DND-41 (cell line): ENCODE data around the gene HIGD1A.

Experiments used
- ATAC-seq: fragments of 200-7000 bp; cut with Tn5 transposase; 3 replicates; pipeline ENCODE4 v1.9.1; 2021; ENCODE audit warnings: low read depth; ENCODE audit not compliant: insufficient read depth
- DNase-seq: peaks from one replicate; pipeline ENCODE4 v3.0.0-alpha.2; 2020
- H2AFZ ChIP-seq: 2 replicates; pipeline ENCODE4 v1.6.0; 2012; ENCODE audit warnings: low read depth, low read length
- H3K27ac ChIP-seq: 2 replicates; pipeline ENCODE4 v1.5.1; 2012; ENCODE audit warnings: low read length, inconsistent platforms
- H3K27me3 ChIP-seq: fragments of 200-600 bp; sonication (generic); 2 replicates; pipeline ENCODE4 v1.6.0; 2012; ENCODE audit warnings: low read length, mild to moderate bottlenecking, inconsistent platforms; ENCODE audit not compliant: insufficient read depth, poor library complexity
- H3K36me3 ChIP-seq: 2 replicates; pipeline ENCODE4 v1.5.1; 2012; ENCODE audit warnings: low read length, inconsistent platforms; ENCODE audit not compliant: insufficient read depth
- H3K4me1 ChIP-seq: 2 replicates; pipeline ENCODE4 v1.5.1; 2012; ENCODE audit warnings: mild to moderate bottlenecking, low read length; ENCODE audit not compliant: insufficient read depth
- H3K4me2 ChIP-seq: 2 replicates; pipeline ENCODE4 v1.6.0; 2012; ENCODE audit warnings: mild to moderate bottlenecking, moderate library complexity, low read length, inconsistent platforms; ENCODE audit not compliant: insufficient read depth
- H3K4me3 ChIP-seq, 2 experiments: fragments of 200-600 bp in 1 of 2; shearing (Covaris generic) in 1 of 2; 2 replicates each; pipeline ENCODE4 v1.5.1; 2012 to 2016; ENCODE audit warnings: inconsistent platforms in 2 of 2, low read length in 2 of 2, mild to moderate bottlenecking in 2 of 2, low read depth in 1 of 2, moderate library complexity in 1 of 2
- H3K79me2 ChIP-seq: 2 replicates; pipeline ENCODE4 v1.6.0; 2012; ENCODE audit warnings: low read length, inconsistent platforms; ENCODE audit not compliant: insufficient read depth
- H3K9ac ChIP-seq: 2 replicates; pipeline ENCODE4 v1.6.0; 2012; ENCODE audit warnings: low read depth, mild to moderate bottlenecking, inconsistent platforms, low read length, moderate library complexity
- H3K9me3 ChIP-seq: 2 replicates; pipeline ENCODE4 v1.5.1; 2012; ENCODE audit warnings: low read length, moderate library complexity, mild to moderate bottlenecking, inconsistent platforms; ENCODE audit not compliant: insufficient read depth, severe bottlenecking
- H4K20me1 ChIP-seq: 2 replicates; pipeline ENCODE4 v1.6.0; 2012; ENCODE audit warnings: low read length; ENCODE audit not compliant: insufficient read depth
- EZH2 ChIP-seq: IDR thresholded peaks from 3 replicates; pipeline ENCODE4 v1.6.1; 2012; ENCODE audit warnings: borderline replicate concordance, low read depth, mild to moderate bottlenecking, moderate library complexity, low read length, inconsistent platforms; ENCODE audit not compliant: severe bottlenecking
- TF ChIP-seq, protein P1 (sequence below): IDR thresholded peaks from 2 replicates; pipeline ENCODE4 v1.5.1; 2012; ENCODE audit warnings: borderline replicate concordance, low read length, moderate library complexity, mild to moderate bottlenecking; ENCODE audit not compliant: poor library complexity, severe bottlenecking; ENCODE audit errors: extremely low read depth

HIGD1A gene

DNA sequence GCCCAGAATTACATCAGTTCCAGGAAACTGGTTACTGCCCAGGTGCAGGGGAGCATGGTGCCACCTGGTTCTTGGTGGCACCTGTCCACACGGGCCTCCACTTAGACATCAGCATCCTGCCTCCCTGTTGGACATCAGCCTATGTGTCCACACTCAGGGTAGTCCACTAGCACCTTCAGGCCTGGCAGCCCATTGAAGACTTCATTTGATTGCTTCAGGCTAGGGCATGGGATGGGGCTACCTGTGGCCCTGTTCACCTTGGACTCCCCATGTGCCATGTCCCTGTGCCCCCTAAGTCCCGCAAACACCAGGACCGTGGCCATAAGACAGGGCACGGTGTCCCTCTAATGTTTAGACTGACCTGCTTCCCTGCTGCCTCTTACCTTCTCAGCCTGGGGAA is 40.5 kb upstream of the HIGD1A start:
- DNase-seq (no peak), ATAC-seq (no peak)
- H3K27me3 ChIP-seq = peaks cover 12% of the 10 kb centered on the region
- H3K27ac ChIP-seq = no peak overlapping the region
- H2AFZ ChIP-seq = no peak overlapping the region
- no peaks in the 10 kb centered on the region for H3K36me3 ChIP-seq
- H3K4me2 ChIP-seq = no peak overlapping the region
- no peaks in the 10 kb centered on the region for H3K79me2 ChIP-seq
- no peaks in the 10 kb centered on the region for H3K9me3 ChIP-seq
- H3K9ac ChIP-seq = no peak overlapping the region
- H3K4me3 ChIP-seq = no peak overlapping the region
- no peaks in the 10 kb centered on the region for H4K20me1 ChIP-seq
- no peak for TF ChIP-seq EZH2
- TF ChIP-seq, protein P1, sequence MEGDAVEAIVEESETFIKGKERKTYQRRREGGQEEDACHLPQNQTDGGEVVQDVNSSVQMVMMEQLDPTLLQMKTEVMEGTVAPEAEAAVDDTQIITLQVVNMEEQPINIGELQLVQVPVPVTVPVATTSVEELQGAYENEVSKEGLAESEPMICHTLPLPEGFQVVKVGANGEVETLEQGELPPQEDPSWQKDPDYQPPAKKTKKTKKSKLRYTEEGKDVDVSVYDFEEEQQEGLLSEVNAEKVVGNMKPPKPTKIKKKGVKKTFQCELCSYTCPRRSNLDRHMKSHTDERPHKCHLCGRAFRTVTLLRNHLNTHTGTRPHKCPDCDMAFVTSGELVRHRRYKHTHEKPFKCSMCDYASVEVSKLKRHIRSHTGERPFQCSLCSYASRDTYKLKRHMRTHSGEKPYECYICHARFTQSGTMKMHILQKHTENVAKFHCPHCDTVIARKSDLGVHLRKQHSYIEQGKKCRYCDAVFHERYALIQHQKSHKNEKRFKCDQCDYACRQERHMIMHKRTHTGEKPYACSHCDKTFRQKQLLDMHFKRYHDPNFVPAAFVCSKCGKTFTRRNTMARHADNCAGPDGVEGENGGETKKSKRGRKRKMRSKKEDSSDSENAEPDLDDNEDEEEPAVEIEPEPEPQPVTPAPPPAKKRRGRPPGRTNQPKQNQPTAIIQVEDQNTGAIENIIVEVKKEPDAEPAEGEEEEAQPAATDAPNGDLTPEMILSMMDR = no peak
- H3K4me1 ChIP-seq = no peaks in the 10 kb centered on the region

DNA sequence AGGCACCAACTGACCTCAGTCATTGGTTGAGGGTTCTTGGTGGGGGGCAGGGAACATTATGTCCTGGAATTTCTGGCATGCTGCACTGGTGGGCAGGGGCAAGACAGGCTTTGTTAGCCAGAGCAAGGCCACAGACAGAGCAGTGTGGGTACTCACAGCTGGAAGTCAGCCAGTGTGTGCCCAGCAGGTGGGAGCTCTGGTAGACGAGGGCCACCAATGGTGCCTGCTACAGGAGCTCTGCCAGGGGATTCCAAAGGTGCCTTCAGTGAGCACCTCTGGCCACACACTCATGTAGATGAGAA is 40.1 kb upstream of the HIGD1A start:
- H3K9ac ChIP-seq = no peak overlapping the region

DNA sequence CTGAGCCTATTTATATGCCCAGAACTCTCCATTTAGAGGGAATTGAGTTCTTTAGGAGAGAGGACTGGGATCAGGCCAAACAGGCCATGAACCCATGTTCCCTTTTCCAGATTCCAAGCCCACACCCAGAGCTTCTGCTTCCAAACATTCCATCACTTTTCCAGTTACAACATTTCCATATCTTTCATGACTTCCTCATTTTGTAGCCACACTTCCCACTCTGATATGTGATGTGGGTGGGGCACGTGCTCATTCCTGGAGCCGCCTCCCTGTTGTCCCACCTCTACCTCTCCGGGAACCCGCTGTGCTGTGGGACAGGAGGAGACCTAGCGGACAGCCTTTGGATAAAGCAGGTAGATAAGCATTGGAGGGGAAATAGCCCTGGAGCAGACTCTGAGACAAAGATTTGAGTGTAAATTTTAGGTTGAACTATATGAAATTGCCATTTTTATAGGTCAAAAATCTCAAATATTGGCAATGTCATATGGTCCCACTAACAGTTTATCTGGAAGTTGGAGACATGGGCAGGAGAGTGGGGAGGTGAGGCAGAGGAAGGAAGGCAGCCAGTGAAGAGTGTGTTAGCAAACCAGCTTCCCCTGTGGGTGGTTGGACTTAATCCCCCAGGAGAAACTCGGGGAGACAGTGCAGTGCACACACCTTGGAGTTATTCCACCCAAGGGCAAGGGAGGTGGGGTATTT is 39.6 kb upstream of the HIGD1A start:
- no peaks in the 10 kb centered on the region for H3K4me1 ChIP-seq
- TF ChIP-seq, protein P1 = no peak
- no peak for TF ChIP-seq EZH2
- ATAC-seq = no peak

More for the DNA sequence above, 40.1 kb upstream of the HIGD1A start:
- Histone ChIP-seq H3K9me3 (no peaks in the 10 kb centered on the region), H3K36me3 (no peaks in the 10 kb centered on the region), H3K27me3 (peaks cover 12% of the 10 kb centered on the region), H3K79me2 (no peaks in the 10 kb centered on the region), H3K4me2 (no peak overlapping the region), H4K20me1 (no peaks in the 10 kb centered on the region), H3K4me3 (no peak overlapping the region), H3K4me1 (no peaks in the 10 kb centered on the region), H3K27ac (no peak overlapping the region), H2AFZ (no peak overlapping the region)
- DNase-seq (no peak), ATAC-seq (no peak)
- TF ChIP-seq, protein P1 = no peak
- no peak for TF ChIP-seq EZH2

More for the DNA sequence above, 39.6 kb upstream of the HIGD1A start:
- Histone ChIP-seq H2AFZ (no peak overlapping the region), H3K9ac (no peak overlapping the region), H3K9me3 (no peaks in the 10 kb centered on the region), H3K4me2 (no peak overlapping the region), H3K27me3 (peaks cover 12% of the 10 kb centered on the region), H3K27ac (no peak overlapping the region), H3K4me3 (no peak overlapping the region), H3K79me2 (no peaks in the 10 kb centered on the region), H4K20me1 (no peaks in the 10 kb centered on the region), H3K36me3 (no peaks in the 10 kb centered on the region)
- DNase-seq = no peak
